GM21619 (cell line): ENCODE results near the gene RIMBP2.
"Not testable (repeated sequence)": the region's sequence is repeated elsewhere in the genome, so short reads cannot be mapped to it uniquely, and the experiment has no call there.

Experiments used
- ATAC-seq: cut with Tn5 transposase; IDR thresholded peaks from one replicate; pipeline ENCODE4 v1.9.1; 2021; ENCODE audit not compliant: unreplicated experiment

RIMBP2 gene, protein sequence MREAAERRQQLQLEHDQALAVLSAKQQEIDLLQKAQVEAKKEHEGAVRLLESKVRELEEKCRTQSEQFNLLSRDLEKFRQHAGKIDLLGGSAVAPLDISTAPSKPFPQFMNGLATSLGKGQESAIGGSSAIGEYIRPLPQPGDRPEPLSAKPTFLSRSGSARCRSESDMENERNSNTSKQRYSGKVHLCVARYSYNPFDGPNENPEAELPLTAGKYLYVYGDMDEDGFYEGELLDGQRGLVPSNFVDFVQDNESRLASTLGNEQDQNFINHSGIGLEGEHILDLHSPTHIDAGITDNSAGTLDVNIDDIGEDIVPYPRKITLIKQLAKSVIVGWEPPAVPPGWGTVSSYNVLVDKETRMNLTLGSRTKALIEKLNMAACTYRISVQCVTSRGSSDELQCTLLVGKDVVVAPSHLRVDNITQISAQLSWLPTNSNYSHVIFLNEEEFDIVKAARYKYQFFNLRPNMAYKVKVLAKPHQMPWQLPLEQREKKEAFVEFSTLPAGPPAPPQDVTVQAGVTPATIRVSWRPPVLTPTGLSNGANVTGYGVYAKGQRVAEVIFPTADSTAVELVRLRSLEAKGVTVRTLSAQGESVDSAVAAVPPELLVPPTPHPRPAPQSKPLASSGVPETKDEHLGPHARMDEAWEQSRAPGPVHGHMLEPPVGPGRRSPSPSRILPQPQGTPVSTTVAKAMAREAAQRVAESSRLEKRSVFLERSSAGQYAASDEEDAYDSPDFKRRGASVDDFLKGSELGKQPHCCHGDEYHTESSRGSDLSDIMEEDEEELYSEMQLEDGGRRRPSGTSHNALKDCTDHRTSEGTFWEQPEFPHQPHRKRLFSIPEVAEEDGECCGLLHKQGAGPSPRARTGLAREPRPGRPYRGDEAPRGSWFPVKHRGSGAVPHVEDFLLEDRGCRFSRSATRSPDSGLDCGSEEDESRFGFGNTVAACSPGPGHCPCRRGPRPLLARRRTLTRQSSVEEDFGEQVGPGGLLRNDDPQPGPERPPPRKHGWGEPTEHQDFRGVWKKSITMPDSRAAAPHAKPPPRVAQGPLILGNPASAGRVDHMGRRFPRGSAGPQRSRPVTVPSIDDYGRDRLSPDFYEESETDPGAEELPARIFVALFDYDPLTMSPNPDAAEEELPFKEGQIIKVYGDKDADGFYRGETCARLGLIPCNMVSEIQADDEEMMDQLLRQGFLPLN (N-terminal part only)

DNA sequence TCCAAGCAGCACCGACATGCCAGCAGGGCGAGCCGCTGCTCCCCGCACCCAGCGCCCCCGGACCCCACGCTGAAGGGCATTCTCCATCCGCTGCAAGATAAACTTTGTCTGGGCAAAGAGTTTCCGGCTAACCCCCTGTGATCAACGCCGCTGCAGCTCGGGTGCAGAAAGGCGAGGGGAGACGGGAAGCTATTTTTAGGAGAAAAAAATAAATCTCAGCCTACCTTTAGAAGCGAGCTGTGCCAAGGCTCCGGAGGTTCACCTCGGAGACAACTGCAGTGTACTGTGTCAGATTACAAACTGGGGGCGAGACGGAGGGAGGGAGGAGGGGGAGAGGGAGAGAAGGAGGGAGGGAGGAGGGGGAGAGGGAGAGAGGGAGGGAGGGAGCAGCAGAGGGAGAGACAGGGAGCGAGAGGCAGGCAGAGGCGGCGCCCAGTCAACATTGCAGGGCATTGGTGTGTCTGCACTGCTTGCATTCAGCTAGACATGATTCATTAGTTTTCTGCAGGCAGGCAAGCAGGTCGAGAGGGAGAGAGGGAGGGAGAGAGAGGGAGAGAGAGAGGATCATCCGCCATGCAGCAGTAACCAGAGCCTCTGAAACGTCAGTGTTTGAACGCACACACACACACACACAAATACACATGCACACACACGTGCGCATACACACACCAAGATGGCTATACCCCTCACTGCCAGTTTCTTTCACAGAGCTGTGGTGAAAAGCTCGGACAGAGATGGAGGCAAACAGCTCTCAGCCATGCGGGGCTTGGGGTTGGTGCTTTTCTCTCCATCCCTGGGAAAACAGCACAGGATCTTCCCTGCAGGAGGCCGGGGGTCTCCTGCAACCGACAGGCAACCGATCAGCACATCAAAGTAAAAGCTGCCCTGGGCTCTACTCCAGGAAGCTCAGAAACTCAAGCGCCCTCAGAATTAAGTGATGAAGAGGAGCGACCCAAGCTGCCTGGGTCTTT, at the start of gene RIMBP2:
TSS of gene RIMBP2 (minus strand) at position 302 of the 971 bp plus-strand sequence. CDS start 237,286 bp downstream, outside the sequence.
- no peak for ATAC-seq

DNA sequence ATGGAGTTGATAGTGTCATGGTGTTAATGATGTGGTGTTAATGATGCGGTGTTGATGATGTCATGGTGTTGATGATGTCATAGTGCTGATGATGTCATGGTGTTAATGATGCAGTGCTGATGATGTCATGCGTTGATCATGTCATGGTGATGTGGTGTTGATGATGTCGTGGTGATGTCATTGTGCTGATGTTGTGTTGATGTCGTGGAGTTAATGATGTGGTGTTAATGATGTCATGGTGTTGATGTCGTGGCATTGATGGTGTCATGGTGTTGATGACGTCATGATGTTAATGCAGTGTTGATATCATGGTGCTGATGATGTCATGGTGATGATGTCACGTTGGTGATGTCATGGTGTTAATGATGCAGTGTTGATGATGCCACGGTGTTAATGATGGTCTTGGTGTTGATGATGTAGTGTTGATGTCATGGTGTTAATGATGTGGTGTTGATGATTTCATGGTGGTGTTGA, 49.1 kb upstream of the RIMBP2 start:
- ATAC-seq, result no peak

DNA sequence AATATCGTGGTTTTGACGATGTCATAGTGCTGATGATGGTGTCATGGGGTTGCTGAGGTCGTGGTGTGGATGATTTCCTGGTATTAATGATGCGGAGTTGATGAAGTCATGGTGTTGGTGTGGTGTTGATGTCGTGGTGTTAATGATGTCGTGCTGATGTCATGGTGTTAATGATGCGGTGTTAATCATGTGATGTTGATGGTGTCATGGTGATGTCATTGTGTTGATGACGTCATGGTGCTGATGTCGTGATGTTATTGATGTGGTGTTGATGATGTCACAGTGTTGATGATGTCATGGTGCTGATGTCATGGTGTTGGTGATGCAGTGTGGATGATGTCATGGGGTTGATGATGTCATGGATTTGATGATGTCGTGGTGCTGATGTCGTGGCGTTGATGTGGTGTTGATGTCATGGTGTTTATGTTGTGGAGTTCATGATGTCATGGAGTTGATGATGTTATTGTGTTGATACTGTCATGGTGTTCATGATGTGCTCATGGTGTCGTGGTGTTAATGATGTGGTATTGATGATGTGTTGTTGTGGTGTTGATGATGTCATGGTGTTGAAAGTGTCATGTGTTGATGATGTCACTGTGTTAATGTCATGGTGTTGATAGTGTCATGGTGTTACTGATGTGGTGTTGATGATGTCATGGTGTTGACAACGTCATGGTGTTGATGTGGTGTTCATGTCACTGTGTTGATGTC, 48.5 kb upstream of the RIMBP2 start:
- ATAC-seq, result no peak

DNA sequence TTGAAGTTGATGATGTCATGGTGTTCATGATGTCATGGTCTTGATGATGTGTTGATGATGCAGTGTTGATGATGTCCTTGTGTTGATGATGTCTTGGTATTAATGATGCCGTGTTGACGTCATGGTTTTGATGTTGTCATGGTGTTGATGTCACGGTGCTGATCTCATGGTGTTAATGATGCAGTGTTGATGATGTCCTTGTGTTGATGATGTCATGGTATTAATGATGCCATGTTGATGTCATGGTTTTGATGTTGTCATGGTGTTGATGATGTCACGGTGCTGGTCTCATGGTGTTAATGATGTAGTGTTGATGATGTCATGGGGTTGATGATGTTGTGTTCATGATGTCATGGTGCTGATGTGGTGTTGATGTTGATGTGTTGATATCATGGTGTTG, 48.0 kb upstream of the RIMBP2 start:
- no peak for ATAC-seq

DNA sequence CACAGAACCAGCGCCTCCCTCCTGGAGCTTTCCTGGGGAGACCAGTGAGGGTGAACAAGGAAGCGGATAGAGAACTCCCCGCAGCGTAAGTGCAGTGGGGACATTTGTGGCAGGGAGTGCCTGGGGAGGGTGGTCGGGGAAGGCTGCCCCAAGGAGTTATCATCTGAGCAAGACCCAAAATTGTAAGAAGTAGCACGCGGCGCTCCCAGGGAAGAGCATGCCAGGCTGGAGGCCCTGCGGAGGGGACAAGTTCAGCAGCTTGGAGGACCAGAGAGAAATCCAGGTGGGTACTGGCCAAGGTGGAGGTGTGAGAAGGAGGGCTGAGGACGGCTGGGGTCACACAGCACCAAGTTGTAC, 46.2 kb upstream of the RIMBP2 start:
- no peak for ATAC-seq

DNA sequence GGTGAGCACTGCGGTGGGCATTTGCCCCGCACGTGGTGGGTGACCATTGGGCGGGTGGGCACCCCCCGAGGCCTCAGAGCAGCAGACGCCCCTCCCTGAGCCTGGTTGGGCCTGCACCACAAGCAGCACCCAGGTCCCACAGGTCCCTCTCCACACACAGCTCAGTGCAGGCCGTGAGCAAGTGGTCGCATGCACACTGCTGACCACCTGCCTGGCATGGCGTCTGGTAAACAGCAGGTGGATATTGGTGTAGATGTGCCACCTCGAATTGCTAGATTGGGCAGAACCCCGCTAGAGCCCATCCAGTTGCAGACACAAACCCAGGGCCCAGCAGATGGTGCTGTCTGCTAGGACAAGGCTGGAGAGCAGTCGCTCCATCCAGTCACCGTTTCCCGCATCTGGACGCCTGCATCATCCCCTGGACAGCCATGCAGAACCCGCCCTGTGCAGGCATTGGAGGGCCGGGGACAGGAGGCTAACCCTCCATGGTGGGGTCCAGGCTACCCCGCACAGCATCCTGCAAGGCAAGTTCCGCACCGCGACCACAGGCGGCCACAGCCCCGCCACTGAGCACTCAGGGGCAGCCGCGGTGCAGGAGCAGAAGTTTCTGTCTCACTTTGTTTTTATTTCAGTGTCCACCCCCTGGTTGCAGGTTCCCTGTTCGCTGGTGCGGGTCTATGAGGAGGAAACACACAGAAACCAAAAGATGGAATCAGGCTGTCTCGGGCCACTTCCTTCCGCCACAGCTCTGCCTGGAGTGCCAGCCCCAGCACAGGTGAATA, 45.6 kb upstream of the RIMBP2 start:
- peak; percentile 48 for ATAC-seq

DNA sequence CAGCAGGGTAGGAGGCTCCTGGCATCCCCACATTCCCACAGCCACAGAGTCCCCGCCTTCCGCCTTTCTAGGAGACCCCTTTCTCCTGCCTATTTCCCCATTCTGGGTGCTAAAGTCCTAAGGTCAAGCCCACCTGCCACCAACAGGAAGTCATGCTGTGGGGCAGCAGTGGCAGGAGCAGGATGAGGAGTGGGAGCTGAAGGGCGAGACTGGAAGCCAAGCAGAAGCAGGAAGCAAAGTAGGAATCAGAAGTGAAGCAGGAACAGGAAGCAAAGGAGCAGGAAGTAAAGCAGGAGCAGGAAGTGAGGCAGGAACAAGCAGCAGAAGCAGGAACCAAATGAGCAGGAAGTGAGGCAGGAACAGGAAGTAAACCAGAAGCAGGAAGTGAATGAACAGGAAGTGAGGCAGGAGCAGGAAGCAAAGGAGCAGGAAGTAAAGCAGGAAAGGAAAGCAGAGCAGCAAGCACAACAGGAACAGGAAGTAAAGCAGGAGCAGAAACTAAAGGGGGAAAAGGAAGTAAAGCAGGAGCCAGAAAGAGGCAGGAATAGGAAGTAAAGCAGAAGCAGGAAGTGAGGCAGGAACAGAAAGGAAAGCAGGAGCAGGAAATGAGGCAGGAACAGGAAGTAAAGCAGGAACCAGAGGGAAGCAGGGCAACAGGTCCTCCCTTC, 38.3 kb upstream of the RIMBP2 start:
- no peak for ATAC-seq

DNA sequence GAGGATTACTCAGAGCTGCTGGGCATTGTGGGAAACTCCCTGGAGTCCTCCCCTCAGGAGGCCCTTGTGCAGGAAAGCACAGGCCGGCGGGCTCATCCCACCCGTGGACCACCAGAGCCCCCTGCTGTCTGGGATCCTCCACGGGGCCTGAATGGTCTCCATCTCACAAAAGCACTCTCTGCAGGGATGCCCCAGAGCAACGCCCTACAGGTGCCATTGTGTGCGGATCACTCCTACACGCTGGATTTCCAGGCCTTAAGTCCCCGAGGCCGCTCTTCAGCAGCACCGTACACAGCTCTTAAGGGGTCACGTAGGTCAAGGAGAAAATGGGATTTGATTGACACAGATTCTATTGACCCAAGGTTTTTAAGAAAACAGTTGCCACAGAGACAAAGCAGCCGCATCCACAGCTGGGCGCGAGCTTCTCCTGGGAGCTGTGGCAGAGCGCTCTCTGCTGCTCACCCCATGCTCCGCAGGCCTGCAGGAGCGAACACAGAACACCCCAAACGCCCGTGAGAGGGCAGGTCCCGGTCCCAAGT, 36.7 kb upstream of the RIMBP2 start:
- ATAC-seq, result no peak

DNA sequence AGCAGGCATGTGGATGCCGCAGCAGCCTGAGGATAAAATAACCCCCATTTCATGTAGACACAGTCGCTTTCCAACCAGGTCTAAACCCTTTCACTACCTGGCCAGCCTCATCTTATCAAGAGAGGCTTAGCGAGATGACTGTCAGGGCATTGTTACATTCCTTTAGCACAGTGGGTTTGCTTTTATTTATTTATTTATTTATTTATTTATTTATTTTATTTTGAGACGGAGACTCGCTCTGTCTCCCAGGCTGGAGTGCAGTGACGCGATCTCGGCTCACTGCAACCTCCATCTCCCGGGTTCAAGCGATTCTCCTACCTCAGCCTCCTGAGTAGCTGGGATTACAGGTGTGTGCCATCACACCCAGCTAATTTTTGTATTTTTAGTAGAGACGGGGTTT, 35.9 kb upstream of the RIMBP2 start:
- not testable (repeated sequence) for ATAC-seq

DNA sequence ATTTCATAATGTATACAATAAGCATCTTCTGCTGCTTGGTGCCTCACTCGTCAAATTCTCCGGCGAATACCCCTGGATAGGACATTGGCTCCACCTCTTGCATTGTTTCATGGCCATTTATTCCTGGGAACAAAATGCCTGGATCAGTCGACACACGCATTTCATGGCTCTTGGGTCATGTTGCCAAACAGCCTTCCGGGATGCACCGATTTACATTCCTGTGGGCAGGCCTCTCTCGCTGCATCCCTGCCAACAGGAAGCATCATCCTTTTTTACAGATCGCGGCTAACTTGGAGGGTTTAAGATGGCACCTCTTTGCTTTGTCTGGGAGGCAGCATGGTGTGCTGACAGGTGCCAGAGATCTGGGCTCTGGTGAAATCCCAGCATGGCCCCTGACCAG, 32.7 kb upstream of the RIMBP2 start:
- no peak for ATAC-seq

DNA sequence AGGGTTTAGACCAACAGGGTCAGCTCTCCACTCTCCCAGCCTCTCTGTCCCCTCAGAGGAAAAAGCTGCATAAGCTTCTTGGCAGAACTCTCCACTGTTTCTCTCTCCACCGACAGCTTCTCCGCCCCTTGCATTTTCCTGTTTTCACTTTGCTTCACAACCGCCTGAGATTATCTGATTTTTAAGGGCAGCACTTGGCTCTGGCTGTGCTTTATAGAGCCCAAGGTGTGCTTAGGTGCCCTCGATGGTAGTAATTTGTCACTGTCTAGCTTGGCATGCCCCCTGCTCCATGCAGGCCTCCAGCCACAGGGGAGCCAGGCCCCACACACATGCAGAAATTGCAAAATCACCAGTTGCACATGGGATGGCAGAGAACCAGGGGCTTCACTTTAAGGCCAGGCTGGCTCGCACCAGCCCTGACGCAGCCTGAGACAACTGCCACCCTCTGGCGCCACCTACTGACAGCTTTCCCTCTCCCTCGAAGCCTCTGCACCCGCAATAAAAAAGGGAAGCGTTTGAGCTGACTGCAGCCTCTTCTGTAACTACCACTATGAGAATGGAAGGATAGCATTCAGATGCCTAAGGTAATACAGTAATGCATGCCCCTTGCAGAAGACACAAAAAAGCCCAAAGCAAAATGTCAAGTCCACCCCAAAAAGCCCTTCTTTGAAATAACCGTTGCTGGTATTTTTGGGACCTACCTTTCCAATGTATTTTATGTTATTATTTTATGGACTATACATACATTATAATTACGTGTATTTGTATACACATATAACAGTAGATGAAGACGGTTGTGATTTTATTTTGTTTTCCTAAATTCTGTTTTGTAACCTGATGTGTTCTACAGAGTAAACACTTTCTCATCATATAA, 32.0 kb upstream of the RIMBP2 start:
- ATAC-seq, result peak; percentile 89

DNA sequence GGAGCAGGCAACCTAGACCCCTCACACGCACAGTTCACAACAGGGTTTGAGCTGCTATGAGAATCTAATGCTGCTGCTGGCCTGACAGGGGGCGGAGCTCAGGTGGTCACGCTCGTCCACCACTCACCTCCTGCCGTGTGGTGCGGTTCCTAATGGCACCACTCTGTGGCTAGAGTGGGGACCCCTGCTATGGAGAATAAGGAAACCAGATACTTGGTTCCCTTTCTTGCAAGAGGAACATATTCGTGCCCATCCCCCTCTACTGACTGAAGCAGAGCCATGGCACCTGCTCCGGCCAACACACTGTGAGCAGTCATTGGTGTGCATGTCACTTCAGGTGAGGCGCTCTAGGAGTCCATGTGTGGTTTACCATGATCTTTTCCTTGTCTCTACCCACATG, 30.4 kb upstream of the RIMBP2 start:
- ATAC-seq, result no peak

DNA sequence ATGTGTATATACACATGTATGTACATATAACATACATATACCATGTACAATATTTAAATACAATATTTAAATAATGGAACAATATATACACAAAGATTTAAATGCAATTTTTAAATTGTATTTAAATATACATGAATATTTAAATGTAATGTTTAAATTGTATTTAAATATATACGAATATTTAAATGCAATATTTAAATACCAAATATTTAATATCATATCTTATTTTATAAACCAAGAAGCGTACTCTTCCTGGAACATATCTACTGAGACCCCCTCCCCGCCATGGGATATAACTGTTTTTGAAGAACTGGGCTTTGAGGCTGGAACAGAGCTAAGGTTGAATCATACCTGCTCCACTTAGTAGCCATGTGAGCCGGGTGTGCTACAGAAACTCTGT, 29.8 kb upstream of the RIMBP2 start:
- no peak for ATAC-seq

DNA sequence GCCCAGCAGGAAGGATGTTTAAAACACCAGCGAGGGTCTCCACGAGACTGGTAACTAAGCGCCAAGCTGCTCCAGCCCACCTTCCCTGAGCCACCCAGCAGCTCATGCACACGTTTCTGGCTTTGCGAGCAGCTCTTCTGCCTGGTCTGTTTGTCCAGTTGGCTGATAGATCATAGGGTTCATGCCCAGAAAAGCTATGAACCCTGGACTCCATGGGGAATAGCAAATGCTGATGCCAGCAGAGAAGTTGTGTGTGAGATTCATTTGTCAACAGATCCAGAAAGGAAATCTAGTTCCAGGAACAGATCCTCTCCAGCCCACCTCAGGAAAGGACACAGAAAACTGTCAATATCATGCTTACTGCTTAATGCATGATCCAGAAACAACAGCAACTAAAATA, 28.2 kb upstream of the RIMBP2 start:
- ATAC-seq, result no peak

DNA sequence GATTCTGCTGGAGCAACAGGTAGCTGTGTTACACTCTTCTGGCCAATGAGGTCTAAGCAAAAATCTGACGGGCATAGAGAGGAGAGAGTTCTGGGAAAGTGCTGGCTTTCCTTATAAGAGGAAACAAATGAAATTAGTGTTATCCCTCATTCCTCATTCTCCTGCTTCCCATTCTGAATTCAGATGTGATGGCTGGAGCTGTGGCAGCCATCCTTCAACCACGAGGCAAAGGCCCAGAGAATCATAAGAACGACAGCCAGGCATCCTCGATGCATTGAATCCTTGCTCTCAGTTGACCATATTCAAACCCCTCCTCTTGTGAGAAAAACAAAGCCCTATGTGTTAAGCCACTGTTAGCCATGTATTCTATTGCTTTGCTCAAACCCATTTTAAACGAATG, 27.5 kb upstream of the RIMBP2 start:
- ATAC-seq, result no peak

DNA sequence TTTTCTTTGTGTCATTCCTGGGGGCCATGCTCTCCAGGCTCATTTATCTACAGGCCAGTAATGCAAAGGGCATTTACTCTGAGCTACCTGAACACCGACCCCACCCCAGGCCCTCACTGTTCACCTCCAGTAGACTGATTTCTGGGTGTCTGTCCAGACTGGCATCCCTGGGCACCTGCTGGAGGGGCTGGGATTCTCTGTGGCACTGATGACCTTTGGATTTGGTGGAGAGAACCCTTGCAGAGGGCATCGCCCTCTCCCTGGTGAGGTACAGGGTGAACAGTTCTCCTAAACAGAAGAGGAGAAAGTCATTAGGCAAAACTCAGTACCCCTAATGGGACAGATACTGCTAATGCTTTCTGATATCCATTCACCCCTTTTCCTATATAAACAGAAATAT, 27.1 kb upstream of the RIMBP2 start:
- ATAC-seq, result no peak

DNA sequence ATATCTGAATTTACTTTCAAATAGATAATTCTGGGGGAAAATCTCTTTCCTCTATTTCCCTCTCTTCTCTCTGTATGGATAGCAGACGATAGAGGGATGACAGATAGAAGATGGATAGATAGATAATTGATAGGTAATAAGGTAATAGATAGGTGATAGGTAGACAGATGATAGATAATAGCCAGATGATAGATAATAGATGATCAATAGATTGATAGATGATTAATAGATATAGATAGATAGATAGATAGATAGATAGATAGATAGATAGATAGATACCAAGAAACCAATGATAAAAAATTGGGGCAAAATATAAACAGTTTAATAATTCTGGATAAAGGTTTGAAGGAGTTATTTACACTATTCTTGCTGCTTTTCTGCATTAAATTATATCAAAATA, 26.6 kb upstream of the RIMBP2 start:
- ATAC-seq, result no peak
